ENCODE results near the gene ENSA. TPM values are rescaled to one million over a fixed set of nuclear protein-coding genes. Genes with fewer than 3 reads are reported as not detected.
"Not testable (repeated sequence)": the region's sequence is repeated elsewhere in the genome, so short reads cannot be mapped to it uniquely, and the experiment has no call there.

The ENSA gene
- total RNA-seq, 1 donor from 2014 or later = 131 TPM

DNA sequence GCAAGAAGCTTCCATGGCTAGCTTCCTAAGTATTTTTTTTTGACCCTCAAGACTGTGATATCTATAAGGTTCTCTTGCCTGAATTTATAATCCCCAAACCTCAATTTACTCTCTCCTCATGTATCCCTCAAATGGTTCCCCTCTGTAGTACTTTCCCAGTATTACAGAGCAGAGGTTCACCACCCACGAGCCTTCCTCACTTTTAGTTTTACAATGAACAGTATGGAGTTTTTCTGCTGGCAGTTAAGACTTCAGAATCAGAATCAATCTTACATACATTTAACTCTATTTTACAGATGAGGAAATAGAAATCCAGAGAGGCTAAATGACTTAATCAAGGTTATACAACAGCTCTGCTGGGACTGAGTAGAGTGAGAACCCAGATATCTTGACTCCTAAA, 4.9 kb downstream of the ENSA start:
- DNase-seq (ENCODE audit: missing footprints); ATAC-seq: not testable (repeated sequence)
- intact Hi-C loops (cut with DNase I) = loop anchor here (10.0 kb wide), 1 partner anchor 160 kb away; no protein-coding TSS in a partner anchor

DNA sequence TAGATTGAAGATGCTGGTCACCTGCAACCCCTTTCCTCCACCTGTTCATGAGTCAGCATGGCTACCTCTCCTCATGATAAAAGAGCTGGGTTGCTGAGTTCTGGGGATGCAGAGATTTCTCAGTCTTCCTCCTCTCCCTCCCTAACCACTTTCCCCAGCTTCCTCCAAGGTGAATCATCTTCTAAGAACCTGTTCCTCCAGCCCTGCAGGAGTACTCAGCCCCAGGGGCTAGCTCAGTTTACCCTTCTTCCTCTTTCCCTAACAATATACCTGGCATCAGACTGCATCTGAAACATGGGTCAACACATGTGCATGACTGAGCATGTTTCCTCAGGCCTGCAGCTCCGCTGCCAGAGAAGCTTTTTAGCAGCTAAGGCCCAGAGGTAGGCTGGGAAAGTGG, 5.3 kb downstream of the ENSA start:
- not testable (repeated sequence) for DNase-seq (ENCODE audit: missing footprints); ATAC-seq
- intact Hi-C loops (cut with DNase I) = loop anchor here (10.0 kb wide), 1 partner anchor 159 kb away; no protein-coding TSS in a partner anchor

DNA sequence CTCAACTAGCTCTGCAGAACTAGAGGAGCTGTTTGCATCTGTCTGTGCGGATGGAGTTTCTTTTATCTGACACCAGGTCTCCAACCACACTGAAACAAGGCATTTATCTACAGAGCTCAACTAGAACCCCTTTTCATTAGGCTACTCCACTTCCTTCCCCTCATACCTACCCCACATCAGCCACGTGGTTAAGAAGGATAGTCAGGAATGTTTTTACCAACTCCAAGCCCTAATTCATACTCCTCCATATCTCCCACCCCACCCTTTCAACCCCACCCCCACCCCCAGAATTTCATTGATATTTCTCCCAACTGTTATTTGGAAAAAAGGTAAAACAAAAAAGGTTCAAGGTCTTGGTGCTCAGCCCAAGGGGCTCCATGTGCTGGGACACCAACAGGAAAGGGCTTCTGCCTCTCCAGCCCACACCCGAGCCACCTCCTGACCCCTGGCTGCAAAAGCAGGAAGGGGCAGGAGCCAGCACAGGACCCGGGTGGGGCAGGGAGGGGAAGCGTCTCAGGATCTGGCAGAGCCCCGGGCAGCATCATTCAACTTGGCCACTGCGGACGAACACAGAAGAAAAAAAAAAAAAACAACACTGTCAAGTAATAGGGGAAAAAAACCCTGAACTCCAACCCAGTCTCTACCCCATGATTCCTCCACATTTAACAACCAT, 7.0 kb downstream of the ENSA start:
- intact Hi-C loops (cut with DNase I) = loop anchor here (10.0 kb wide), 1 partner anchor 158 kb away; no protein-coding TSS in a partner anchor
- ATAC-seq (no peak), DNase-seq (ENCODE audit: missing footprints) (peak; percentile 83)

DNA sequence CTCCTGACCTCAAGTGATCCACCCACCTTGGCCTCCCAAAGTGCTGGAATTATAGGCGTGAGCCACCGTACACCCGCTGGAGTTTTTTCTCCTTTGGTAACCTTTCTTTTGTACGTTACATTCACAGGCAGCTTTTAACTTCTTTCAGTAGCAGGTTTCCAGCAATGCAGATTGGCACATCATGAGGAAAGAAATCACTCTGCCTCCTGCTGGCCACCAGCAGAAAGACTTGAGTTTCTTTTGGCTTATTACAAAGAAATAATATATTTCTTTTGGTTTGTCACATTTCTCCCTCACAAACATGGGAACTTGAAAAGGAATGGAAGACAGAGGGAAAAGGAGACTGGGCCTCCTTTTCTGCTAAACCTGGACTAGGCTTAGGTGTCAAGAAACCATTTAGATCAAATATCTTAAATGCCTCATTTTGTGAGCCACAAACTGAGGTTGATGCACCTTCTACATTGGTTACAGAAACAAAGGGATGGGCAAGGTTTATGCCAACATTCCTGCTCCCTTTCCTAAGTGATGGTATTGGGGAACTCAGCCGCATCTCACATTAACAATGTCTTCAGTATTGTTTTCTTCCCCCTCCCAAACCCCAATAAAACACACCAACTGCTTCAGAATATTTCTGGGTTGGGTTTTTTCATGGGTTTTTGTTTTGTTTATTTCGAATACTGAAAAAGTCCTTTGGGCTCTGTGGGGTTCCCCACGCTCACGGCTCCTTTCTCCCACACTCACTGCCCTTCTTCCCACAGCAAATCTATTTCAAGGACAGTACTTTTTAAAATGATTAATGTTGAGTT, 7.7 kb downstream of the ENSA start:
- intact Hi-C loops (cut with DNase I) = loop anchor here (1.0 to 10.0 kb wide), 3 partner anchors 43 to 157 kb away; partner anchors contain the start of gene MCL1
- no peak for DNase-seq (ENCODE audit: missing footprints)
- no peak for ATAC-seq

DNA sequence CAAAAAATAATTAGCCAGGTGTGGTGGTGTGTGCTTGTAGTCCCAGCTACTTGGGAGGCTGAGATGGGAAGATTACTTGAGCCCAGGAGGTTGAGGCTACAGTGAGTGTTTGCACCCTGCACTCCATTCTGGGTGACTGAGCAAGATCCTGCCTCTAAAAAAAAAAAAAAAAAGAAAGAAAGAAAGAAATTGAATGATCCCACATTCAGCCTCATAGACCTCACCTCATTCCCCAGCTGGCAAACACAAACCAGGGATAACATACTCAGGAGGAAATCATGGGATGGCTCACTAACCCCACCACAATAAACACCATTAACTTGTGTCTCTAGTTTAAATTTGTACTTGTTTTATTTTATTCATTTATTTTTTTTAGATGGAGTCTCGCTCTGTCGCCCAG, 8.5 kb downstream of the ENSA start:
- intact Hi-C loops (cut with DNase I) = loop anchor here (1.0 to 10.0 kb wide), 3 partner anchors 42 to 156 kb away; partner anchors contain the start of gene MCL1
- ATAC-seq (no peak), DNase-seq (ENCODE audit: missing footprints) (no peak)

DNA sequence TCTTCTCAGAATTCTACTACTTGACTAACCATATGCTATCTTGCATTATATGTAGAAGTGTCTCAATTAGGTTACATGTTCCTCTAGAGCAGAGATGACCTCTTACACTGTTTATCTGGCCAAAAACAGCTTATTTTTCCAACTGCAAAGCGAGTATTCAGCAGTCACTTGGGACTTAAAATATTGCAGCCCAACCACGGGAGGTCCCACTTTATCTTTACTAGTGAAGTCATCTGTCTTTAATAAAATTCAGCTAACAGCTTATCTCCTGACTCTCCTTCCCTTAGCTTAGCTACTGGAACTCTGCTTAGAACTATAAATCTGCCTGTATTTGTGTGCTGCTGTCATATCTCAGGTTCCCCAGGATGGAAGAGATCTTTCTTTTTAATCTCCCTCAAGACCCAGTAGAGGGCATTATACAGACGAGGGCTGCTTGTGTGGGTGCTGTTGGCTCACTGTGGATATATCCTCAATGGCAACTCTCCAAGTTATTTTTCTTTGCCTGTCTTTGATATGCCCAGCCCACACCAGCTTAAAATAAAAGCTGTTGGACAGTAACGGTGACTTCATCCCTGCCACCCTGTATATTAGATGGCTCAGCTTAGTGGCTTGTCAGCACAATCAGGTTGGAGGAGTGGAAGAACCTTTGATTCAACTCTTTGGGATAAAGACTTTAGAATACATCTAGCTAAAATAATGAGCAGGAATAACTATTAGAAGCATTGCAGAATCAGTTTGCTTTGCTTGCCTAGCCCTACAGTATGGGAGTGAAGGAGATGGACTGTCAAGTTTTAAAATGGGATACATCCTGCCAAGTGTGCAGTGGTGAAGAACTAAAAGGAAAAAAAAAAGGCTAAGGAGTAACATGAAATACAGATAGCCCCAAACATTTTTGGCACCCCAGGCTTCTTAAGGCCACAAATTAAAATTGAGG, 9.6 kb downstream of the ENSA start:
- ATAC-seq = peak; percentile 80
- DNase-seq (ENCODE audit: missing footprints) = no peak
- intact Hi-C loops (cut with DNase I) = loop anchor here (2.0 to 10.0 kb wide), 2 partner anchors 41 to 155 kb away; partner anchors contain the start of gene MCL1

DNA sequence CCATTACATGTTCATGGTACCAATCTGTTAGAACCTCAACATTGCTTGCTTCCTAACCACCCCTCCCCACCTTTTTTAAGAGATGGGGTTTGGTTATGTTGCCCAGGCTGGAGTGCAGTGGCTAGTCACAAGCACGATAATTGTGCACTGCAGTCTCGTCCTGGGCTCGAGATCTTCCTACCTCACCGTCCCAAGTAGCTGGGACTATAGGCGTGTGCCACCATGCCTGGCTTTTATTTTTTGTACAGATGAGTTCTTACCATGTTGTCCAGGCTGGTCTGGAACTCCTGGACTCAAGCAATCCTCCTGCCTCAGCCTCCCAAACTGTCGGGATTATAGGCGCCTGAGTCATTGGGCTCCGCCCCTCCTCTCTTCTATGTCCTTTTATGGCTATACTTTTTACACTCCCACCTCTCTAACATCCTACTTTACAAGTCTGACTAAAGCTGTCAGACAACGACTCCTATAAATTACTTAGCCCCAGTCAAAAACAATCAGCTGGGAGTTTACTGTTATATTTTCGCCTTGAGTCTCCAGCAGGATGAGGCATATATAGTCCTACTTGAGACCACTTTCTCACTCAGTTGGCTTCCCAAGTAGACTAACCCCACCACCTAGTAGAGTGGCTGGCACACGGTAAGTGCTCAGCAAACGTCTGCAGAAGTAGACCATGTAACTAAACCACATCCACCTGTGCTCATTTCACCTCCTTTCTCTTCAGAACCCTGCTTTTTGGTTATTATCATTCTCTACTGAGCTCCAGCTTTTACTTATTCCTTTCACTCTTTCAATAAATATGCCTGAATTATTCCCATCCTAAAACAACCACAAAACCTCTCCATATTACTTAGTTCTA, 13.8 kb downstream of the ENSA start:
- ATAC-seq = no peak
- intact Hi-C loops (cut with DNase I) = no loop called here
- DNase-seq (ENCODE audit: missing footprints) = no peak

DNA sequence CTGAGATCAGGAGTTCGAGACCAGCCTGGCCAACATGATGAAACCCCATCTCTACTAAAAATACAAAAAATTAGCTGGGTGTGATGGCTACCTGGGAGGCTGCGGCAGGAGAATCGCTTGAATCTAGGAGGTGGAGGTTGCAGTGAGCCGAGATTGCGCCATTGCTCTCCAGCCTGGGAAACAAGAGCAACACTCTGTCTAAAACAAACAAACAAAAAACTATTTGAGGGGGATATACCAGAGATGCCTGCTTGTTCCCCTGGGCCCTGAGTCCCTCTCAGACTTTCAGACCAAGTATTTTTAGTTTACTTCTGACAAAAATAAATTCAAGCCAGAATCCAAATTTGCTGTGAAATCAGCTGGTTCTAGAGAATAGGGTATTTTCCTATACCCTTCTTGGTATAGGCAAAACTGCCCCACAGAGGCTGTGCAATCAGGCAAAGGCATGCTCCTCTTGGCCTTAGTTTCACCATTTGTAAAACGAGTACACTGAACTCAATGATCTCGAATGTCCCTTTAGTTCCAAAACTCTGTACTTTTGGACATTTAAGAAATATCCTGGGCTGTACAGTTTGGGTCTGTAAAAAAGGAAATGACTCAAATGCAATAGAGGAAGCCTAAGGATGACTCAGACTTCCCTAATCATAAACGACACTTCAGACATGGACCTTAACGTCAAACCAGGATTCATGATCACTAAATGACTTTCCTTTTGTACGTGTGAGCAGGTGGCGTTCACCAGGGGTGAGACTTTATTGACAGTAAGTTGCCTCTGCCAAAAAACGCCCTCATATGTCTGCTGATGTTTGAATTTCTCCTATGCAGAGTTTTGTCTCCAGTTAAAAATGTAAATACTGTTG, 16.1 kb downstream of the ENSA start:
- DNase-seq (ENCODE audit: missing footprints) (no peak), ATAC-seq (peak; percentile 56)
- intact Hi-C loops (cut with DNase I) = loop anchor here (2.0 kb wide), 1 partner anchor 52 kb away; no protein-coding TSS in a partner anchor

DNA sequence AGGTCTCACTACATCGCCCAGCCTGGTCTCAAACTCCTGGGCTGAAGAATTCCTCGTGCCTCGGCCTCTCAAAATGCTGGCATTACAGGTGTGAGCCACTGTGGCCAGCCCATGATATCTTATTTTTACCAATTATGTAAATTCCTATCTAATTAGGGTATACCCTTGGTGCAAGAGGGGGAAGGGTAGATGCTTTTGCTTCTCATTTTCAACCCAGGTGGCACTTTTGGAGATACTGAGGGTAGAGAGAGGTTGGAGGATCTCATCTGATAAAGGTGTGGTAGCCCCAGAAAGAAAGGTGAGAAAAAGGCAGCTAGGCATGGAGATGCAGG, 17.4 kb downstream of the ENSA start:
- intact Hi-C loops (cut with DNase I) = loop anchor here (2.0 kb wide), 1 partner anchor 51 kb away; no protein-coding TSS in a partner anchor
- DNase-seq (ENCODE audit: missing footprints) (no peak), ATAC-seq (no peak)

DNA sequence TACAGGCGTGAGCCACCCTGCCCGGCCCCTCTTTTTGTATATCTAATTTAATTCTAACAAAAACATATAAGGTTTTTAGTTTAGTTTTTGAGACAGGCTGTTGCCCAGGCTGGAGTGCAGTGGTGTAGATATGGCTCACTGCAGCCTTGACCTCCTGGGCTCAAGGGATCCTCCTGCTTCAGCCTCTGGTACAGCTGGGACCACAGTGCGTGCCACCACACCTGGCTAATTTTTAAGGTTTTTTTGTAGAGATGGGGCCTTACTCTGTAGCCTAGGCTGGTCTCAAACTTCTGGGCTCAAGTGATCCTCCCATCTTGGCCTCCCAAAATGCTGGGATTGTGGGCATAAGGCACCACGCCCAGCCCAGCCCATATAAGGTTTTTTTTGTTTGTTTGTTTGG, 18.8 kb downstream of the ENSA start:
- no peak for DNase-seq (ENCODE audit: missing footprints)
- intact Hi-C loops (cut with DNase I) = no loop called here
- ATAC-seq = no peak

DNA sequence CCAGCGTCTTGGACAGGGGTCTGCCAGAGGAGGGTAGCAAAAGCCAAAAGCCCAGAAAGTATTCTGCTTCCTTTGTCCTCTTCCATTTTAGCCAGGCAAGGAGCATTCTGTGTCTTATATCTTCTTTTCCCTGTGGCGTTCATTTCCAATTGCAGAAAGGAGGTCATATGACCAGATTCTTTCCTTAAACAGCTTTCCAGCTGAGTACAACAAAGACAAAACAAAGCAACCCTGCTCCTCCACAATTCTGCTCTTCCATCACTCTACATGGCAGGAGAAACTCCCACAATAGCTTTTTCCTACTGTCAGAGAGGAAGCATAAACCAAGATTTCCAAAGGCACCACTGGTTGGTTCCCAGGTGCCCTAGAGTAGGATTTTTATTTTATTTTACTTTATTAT, 19.7 kb downstream of the ENSA start:
- intact Hi-C loops (cut with DNase I) = no loop called here
- ATAC-seq = no peak

DNA sequence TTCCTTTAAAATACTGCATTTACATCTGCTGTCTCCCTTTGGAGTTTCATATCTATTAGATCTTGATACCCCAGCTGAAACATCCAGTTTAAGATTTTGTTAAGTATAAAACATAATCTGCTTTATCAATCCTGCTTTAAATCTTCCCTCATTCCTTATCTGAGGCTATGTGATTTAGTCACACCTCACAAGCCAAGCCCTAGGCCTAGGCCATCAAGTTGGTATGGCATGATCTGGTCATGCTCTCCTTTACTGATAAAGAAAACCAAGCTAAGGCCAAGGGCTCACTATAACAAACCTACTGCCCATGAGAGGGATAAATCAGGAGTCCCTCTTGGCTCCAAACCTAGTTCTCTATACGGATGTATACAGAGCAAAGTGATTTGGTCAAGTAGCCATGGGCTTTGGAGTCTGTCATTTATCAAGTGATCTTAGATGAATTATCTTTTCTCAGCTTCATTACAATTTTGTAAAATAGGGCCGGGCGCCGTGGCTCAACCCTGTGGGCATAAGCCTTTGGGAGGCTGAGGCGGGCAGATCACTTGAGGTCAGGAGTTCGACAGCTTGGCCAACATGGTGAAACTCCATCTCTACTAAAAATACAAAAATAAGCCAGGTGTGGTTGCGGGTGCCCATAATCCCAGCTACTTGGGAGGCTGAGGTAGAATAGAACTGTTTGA, 22.8 kb downstream of the ENSA start:
- no peak for ATAC-seq
- intact Hi-C loops (cut with DNase I) = no loop called here
- no peak for DNase-seq (ENCODE audit: missing footprints)

More for the DNA sequence above, 19.7 kb downstream of the ENSA start:
- no peak for DNase-seq (ENCODE audit: missing footprints)

DNA sequence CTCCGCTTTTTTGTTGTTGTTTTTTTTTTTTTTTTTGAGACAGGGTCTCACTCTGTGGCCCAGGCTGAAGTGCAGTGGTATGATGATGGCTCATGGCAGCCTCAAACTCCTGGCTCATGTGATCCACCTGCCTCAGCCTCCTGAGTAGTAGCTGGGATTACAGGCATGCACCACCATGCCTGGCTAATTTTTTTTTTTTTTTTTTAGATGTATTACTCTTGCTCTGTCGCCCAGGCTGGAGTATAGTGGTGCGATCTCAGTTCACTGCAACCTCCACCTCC, 24.0 kb downstream of the ENSA start:
- ATAC-seq; intact Hi-C loops (cut with DNase I); DNase-seq (ENCODE audit: missing footprints): not testable (repeated sequence)

DNA sequence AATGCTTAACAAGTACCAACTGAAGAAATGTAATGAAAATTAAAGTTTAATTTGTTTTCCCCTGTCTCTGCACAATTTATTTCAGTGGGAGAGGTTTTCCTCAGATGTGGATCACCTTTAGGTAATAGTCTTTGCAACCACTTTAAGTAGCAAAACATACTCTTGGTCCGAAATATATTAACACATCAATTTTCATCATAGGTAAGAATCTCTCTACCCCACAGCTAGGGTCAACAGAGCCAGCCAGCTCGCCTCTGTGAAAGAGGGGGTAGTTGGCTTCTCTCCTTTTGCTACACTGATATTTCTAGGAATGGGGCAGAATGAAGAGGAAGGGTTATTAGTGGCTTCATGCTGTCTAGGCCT, 25.2 kb downstream of the ENSA start:
- no peak for DNase-seq (ENCODE audit: missing footprints)
- no peak for ATAC-seq
- intact Hi-C loops (cut with DNase I) = no loop called here

DNA sequence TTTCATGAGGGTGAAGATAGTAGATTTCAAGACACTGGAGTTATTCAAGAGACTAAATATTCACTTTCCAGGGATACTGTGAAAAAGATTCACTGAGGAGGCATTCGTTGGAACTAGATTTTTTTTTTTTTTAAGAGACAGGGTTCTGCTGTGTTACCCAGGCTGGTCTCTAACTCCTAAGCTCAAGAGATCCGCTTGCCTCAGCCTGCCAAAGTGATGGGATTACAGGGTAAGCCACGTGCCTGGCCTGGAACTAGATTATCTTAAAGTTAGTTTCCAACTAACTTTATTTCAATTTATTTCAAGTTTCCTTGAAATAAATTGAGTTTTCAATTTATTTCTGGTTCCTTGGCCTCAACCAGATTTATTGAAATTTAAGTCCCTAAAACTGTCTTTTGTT, 25.7 kb downstream of the ENSA start:
- intact Hi-C loops (cut with DNase I) = no loop called here

DNA sequence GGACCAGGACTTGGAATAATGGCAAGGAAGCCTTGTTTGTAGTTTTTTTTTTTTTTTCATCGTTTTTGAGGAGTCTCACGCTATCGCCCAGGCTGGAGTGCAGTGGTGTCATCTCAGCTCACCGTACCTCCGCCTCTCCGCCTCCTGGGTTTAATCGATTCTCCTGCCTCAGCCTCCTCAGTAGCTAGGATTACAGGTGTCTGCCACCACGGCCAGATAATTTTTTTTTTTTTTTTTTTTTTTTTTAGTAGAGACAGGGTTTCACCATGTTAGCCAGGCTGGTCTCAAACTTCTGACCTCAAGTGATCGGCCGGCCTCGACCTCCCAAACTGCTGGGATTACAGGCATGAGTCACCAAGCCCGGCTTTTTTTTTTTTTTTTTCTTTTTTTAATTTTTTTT, 27.0 kb downstream of the ENSA start:
- ATAC-seq; DNase-seq (ENCODE audit: missing footprints); intact Hi-C loops (cut with DNase I): not testable (repeated sequence)

More for the DNA sequence above, 25.7 kb downstream of the ENSA start:
- ATAC-seq (no peak), DNase-seq (ENCODE audit: missing footprints) (no peak)

DNA sequence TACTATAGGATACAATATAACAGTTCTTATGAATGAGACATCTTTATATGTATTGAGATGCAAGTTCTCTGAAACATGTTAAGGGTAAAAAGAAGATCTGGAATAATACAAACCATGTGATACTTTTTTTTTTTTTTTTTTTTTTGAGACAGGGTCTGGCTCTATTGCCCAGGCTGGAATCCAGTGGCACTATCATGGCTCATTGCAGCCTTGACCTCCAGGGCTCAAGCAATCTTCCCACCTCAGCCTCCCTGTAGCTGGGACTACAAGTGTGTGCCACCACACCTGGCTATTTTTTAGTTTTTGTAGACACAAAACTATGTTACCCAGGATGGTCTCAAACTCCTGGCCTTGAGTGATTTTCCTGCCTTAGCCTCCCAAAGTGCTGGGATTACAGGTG, 27.9 kb downstream of the ENSA start:
- no peak for ATAC-seq
- no peak for DNase-seq (ENCODE audit: missing footprints)
- intact Hi-C loops (cut with DNase I) = no loop called here
